ENCODE measurements around the gene CPVL. TPM values are rescaled to one million over a fixed set of nuclear protein-coding genes. Genes with fewer than 3 reads are reported as not detected.

CPVL gene
- total RNA-seq, 2 donors from 2014 or later: 32.4 to 53.3 TPM

DNA sequence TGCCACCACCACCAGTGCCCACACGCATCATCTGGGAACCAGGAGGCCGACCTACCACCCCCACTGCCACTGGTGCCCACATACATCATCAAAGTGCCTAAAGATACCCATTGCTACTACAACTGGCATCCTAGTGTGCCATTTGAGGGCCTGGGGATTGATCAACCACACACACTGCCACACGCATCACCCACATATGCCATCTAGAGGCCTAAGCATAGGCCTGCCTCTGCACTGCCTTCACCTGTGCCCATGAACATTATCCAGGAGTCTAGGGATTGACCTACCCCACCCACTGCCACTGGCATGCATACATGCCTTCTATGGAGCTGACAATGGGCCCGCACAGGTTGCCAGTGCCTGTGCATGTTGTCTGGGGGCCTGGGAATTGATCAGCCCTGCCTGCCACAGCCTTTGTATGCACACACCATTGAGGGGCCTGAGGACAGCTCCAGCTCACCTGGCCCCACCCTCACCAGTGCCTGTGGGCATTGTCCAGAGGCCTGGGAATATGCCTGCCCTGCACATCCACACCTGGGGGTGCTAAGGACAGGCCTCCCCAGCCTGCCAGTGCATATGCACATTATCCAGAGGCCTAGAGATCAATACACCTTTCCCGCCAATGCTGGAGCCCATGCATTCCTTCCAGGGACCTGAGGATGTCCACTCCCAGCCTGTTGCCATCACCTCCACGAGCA lies 123.9 kb downstream of the CPVL start:
- Mint-ChIP-seq H3K27me3 (ENCODE audit: insufficient read depth) (no peaks in the 10 kb centered on the region), H3K36me3 (ENCODE audit: low read depth) (peaks cover 46% of the 10 kb centered on the region), H3K4me1 (no peaks in the 10 kb centered on the region), H3K27ac (no peak overlapping the region), H3K9me3 (peaks cover 43% of the 10 kb centered on the region), H3K4me3 (no peak overlapping the region)
- Histone ChIP-seq H3K27me3 (ENCODE audit: control insufficient read depth, insufficient read depth, low read length, poor library complexity, severe bottlenecking) (no peaks in the 10 kb centered on the region), H3K27ac (ENCODE audit: low read depth, low read length) (no peak overlapping the region), H3K9me3 (ENCODE audit: control insufficient read depth, low read length) (peaks cover 55% of the 10 kb centered on the region), H3K36me3 (ENCODE audit: control insufficient read depth, insufficient read depth, low read length) (no peaks in the 10 kb centered on the region), H3K9ac (ENCODE audit: extremely low read depth, low read length, poor library complexity, severe bottlenecking) (no peak overlapping the region), H3K4me1 (ENCODE audit: control insufficient read depth, insufficient read depth, low read length) (no peaks in the 10 kb centered on the region), H3K4me3 (ENCODE audit: low read length) (no peak overlapping the region)
- TF ChIP-seq, protein P1, sequence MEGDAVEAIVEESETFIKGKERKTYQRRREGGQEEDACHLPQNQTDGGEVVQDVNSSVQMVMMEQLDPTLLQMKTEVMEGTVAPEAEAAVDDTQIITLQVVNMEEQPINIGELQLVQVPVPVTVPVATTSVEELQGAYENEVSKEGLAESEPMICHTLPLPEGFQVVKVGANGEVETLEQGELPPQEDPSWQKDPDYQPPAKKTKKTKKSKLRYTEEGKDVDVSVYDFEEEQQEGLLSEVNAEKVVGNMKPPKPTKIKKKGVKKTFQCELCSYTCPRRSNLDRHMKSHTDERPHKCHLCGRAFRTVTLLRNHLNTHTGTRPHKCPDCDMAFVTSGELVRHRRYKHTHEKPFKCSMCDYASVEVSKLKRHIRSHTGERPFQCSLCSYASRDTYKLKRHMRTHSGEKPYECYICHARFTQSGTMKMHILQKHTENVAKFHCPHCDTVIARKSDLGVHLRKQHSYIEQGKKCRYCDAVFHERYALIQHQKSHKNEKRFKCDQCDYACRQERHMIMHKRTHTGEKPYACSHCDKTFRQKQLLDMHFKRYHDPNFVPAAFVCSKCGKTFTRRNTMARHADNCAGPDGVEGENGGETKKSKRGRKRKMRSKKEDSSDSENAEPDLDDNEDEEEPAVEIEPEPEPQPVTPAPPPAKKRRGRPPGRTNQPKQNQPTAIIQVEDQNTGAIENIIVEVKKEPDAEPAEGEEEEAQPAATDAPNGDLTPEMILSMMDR (conservative IDR thresholded peaks at IDR 0.05): no peak
- WGBS, 2 experiments (ENCODE audit: insufficient coverage in 1 of 2, insufficient read length in 1 of 2): 91 to 100% methylated on average over 3 to 6 of the region's 6 CpGs
- no peak for DNase-seq

DNA sequence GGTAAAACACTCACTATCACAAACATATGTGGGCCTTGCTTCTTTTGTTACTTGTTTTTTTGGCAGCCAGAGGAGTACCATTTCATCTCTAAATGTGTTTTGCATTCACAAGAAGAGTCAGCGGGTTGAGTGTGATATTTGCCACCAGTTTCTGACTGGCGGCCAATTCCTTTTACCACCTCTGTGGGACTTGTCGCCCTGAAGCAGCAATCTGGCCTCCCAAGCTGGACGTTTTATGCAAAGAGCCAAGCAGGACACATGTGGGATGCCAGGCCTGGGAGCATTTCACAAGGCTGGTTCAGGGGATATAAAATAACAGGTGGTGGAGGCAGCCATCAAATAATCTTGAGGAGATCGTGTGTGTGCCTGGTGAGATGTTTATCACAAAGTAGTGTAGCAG lies 126.4 kb downstream of the CPVL start:
- H3K9ac ChIP-seq (ENCODE audit: extremely low read depth, low read length, poor library complexity, severe bottlenecking): no peak overlapping the region
- Mint-ChIP-seq H3K36me3 (ENCODE audit: low read depth) (peaks cover 36% of the 10 kb centered on the region), H3K4me3 (no peak overlapping the region), H3K27ac (no peak overlapping the region), H3K27me3 (ENCODE audit: insufficient read depth) (no peaks in the 10 kb centered on the region), H3K4me1 (no peaks in the 10 kb centered on the region), H3K9me3 (peaks cover 25% of the 10 kb centered on the region)
- H3K4me3 ChIP-seq (ENCODE audit: low read length): no peak overlapping the region
- no peaks in the 10 kb centered on the region for H3K4me1 ChIP-seq (ENCODE audit: control insufficient read depth, insufficient read depth, low read length)
- TF ChIP-seq, protein P1 (conservative IDR thresholded peaks at IDR 0.05): no peak
- H3K36me3 ChIP-seq (ENCODE audit: control insufficient read depth, insufficient read depth, low read length): no peaks in the 10 kb centered on the region
- no peak for DNase-seq
- 82 to 92% methylated on average over 4 to 5 of the region's 5 CpGs for WGBS, 2 experiments (ENCODE audit: insufficient coverage in 1 of 2, insufficient read length in 1 of 2)
- H3K27me3 ChIP-seq (ENCODE audit: control insufficient read depth, insufficient read depth, low read length, poor library complexity, severe bottlenecking): no peaks in the 10 kb centered on the region
- H3K27ac ChIP-seq (ENCODE audit: low read depth, low read length): peak overlapping the region; percentile 36
- peaks cover 33% of the 10 kb centered on the region for H3K9me3 ChIP-seq (ENCODE audit: control insufficient read depth, low read length)

DNA sequence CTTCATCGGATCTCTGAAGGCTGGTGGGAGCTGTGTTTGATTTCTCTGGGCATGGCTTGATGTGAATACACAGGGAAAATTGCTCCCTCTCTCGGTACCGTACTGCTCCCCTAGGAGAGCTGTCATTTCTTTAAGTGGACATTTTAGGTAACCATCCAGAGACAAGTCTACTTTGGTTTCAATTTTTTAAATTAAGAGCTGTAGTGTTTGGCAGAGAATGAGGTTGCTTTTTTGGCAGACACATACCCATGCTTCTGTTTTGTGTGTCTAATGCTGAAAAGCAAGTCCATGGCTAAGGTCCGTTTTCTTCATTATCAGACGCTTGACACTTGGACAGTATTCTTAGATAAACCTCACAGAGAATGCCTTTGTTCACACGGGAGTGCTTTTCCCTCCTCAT lies 127.0 kb downstream of the CPVL start:
- Histone ChIP-seq H3K36me3 (ENCODE audit: control insufficient read depth, insufficient read depth, low read length) (no peaks in the 10 kb centered on the region), H3K9me3 (ENCODE audit: control insufficient read depth, low read length) (peaks cover 28% of the 10 kb centered on the region), H3K4me1 (ENCODE audit: control insufficient read depth, insufficient read depth, low read length) (no peaks in the 10 kb centered on the region), H3K27me3 (ENCODE audit: control insufficient read depth, insufficient read depth, low read length, poor library complexity, severe bottlenecking) (no peaks in the 10 kb centered on the region), H3K27ac (ENCODE audit: low read depth, low read length) (no peak overlapping the region), H3K4me3 (ENCODE audit: low read length) (no peak overlapping the region), H3K9ac (ENCODE audit: extremely low read depth, low read length, poor library complexity, severe bottlenecking) (no peak overlapping the region)
- no peaks in the 10 kb centered on the region for H3K4me1 Mint-ChIP-seq
- H3K27ac Mint-ChIP-seq: no peak overlapping the region
- H3K9me3 Mint-ChIP-seq: peaks cover 20% of the 10 kb centered on the region
- H3K4me3 Mint-ChIP-seq: no peak overlapping the region
- 83 to 92% methylated on average over 4 to 6 of the region's 6 CpGs for WGBS, 2 experiments (ENCODE audit: insufficient coverage in 1 of 2, insufficient read length in 1 of 2)
- TF ChIP-seq, protein P1 (conservative IDR thresholded peaks at IDR 0.05): no peak
- no peaks in the 10 kb centered on the region for H3K27me3 Mint-ChIP-seq (ENCODE audit: insufficient read depth)
- H3K36me3 Mint-ChIP-seq (ENCODE audit: low read depth): peaks cover 31% of the 10 kb centered on the region
- no peak for DNase-seq
